Neural cell (in vitro differentiated cells): ENCODE results near the gene TRIM15. TPM values are rescaled to one million over a fixed set of nuclear protein-coding genes. Genes with fewer than 3 reads are reported as not detected.

Experiments
- H2AFZ ChIP-seq: fragments of 200-600, 300-800 bp; sonication (generic), shearing (Covaris generic); 2 replicates; pipeline ENCODE4 v1.6.0; 2014; ENCODE audit warnings: low read depth, mild to moderate bottlenecking, antibody characterized with exemption, low read length, moderate library complexity
- H3F3A ChIP-seq: fragments of 200-600 bp; shearing (Covaris generic); 2 replicates; pipeline ENCODE4 v1.6.1; 2016; ENCODE audit warnings: mild to moderate bottlenecking, moderate library complexity, mixed read lengths, antibody characterized with exemption, low read length; ENCODE audit not compliant: insufficient read depth, poor library complexity, severe bottlenecking
- H3K27ac ChIP-seq: fragments of 200-600, 300-800 bp; sonication (generic), shearing (Covaris generic); 2 replicates; pipeline ENCODE4 v1.5.1; 2014; ENCODE audit warnings: mild to moderate bottlenecking, low read length, moderate library complexity
- H3K27me3 ChIP-seq: fragments of 300-800, 200-600 bp; sonication (generic), shearing (Covaris generic); 2 replicates; pipeline ENCODE4 v1.6.0; 2014; ENCODE audit warnings: mild to moderate bottlenecking, low read depth, low read length, moderate library complexity; ENCODE audit not compliant: insufficient read depth
- H3K36me3 ChIP-seq: fragments of 300-800, 200-600 bp; sonication (generic), shearing (Covaris generic); 2 replicates; pipeline ENCODE4 v1.5.1; 2014; ENCODE audit warnings: mild to moderate bottlenecking, antibody characterized with exemption, low read length, moderate library complexity; ENCODE audit not compliant: insufficient read depth
- H3K4me2 ChIP-seq: fragments of 300-800, 200-600 bp; sonication (generic), shearing (Covaris generic); 2 replicates; pipeline ENCODE4 v1.6.0; 2014; ENCODE audit warnings: mild to moderate bottlenecking, low read length
- H3K4me3 ChIP-seq: fragments of 300-800, 200-600 bp; sonication (generic), shearing (Covaris generic); 2 replicates; pipeline ENCODE4 v1.5.1; 2014; ENCODE audit warnings: mild to moderate bottlenecking, low read length, moderate library complexity
- H3K79me2 ChIP-seq: fragments of 200-600 bp; shearing (Covaris generic); replicated peaks from 2 replicates; pipeline ENCODE4 v1.6.0; 2014; ENCODE audit warnings: mild to moderate bottlenecking, low read length, moderate library complexity; ENCODE audit not compliant: insufficient read depth
- H3K9ac ChIP-seq: fragments of 300-800, 200-600 bp; sonication (generic), shearing (Covaris generic); 2 replicates; pipeline ENCODE4 v1.6.1; 2016; ENCODE audit warnings: mild to moderate bottlenecking, low read length, mixed read lengths
- H3K9me2 ChIP-seq: fragments of 200-600 bp; shearing (Covaris generic); 2 replicates; pipeline ENCODE4 v1.6.1; 2016; ENCODE audit warnings: mild to moderate bottlenecking, low read length, mixed read lengths; ENCODE audit not compliant: insufficient read depth
- H3K9me3 ChIP-seq: fragments of 200-600, 300-800 bp; sonication (generic), shearing (Covaris generic); 2 replicates; pipeline ENCODE4 v1.6.1; 2016; ENCODE audit warnings: mild to moderate bottlenecking, mixed run types, low read length, moderate library complexity, mixed read lengths
- H4K20me1 ChIP-seq: fragments of 200-600 bp; shearing (Covaris generic); 2 replicates; pipeline ENCODE4 v1.6.1; 2016; ENCODE audit warnings: mild to moderate bottlenecking, mixed run types; ENCODE audit not compliant: insufficient read depth
- EP300 ChIP-seq: fragments of 450-650 bp; conservative IDR thresholded peaks from 2 replicates; pipeline ENCODE4 v1.6.1; 2014; ENCODE audit warnings: antibody characterized with exemption, mild to moderate bottlenecking, moderate library complexity; ENCODE audit not compliant: poor library complexity, severe bottlenecking
- EZH2 ChIP-seq: fragments of 200-600, 300-800 bp; shearing (Covaris generic), sonication (generic); IDR thresholded peaks from 2 replicates; pipeline ENCODE4 v1.6.1; 2014; ENCODE audit warnings: antibody characterized with exemption, low read length, borderline replicate concordance, mild to moderate bottlenecking; ENCODE audit not compliant: insufficient read depth, poor library complexity, severe bottlenecking
- MXI1 ChIP-seq: fragments of 450-650 bp; conservative IDR thresholded peaks from 2 replicates; pipeline ENCODE4 v1.6.1; 2014; ENCODE audit warnings: antibody characterized with exemption, mild to moderate bottlenecking; ENCODE audit not compliant: poor library complexity, severe bottlenecking
- POLR2AphosphoS5 ChIP-seq: IDR thresholded peaks from 2 replicates; pipeline ENCODE4 v1.6.1; 2012
- SMC3 ChIP-seq: fragments of 450-650 bp; conservative IDR thresholded peaks from 2 replicates; pipeline ENCODE4 v1.6.1; 2014; ENCODE audit warnings: antibody characterized with exemption, mild to moderate bottlenecking, moderate library complexity; ENCODE audit not compliant: poor library complexity
- TAF1 ChIP-seq: IDR thresholded peaks from 2 replicates; pipeline ENCODE4 v1.6.1; 2012; ENCODE audit warnings: low read depth
- polyA plus RNA-seq: library from polyadenylated mRNA; depleted of rRNA; stranded (reverse); fragments of >200 nt; gene quantifications from 2 replicates; pipeline ENCODE4 v1.2.3, GENCODE V29; 2014
- TF ChIP-seq, protein P1 (sequence below): IDR thresholded peaks from 2 replicates; pipeline ENCODE4 v1.6.1; 2012; ENCODE audit warnings: borderline replicate concordance
- TF ChIP-seq, protein P2 (sequence below): fragments of 450-650 bp; IDR thresholded peaks from 2 replicates; pipeline ENCODE4 v1.5.1; 2014; ENCODE audit warnings: antibody characterized with exemption, mild to moderate bottlenecking, moderate library complexity; ENCODE audit not compliant: poor library complexity, severe bottlenecking

Gene TRIM15
- polyA plus RNA-seq, 1 donor from 2014 or later = not detected

DNA sequence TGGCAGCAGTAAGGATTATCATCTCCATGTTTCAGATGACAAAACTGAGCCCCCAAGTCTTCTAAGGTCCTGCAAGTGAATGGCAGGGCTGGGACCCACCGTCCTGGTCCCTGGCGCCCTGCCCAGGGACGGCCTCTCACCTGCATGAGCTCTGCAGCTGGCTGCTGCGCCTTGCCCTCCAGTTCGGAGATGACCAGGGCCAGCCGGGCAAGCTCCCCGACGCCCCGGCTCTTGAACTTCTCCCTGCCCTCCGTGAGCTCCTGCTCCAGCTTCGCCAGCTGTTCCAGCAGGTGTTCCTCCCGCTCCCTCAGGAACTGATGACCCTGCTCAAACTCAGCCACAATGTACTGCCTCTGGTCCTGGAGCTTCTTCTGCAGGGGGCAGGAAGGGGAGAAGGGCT is 33.0 kb downstream of the TRIM15 start:
- H3K27ac ChIP-seq = no peak overlapping the region
- H3K9me3 ChIP-seq = no peaks in the 10 kb centered on the region
- H3K4me2 ChIP-seq = no peak overlapping the region
- H3K9ac ChIP-seq = no peak overlapping the region
- no peaks in the 10 kb centered on the region for H3K9me2 ChIP-seq
- no peaks in the 10 kb centered on the region for H3K79me2 ChIP-seq
- TF ChIP-seq POLR2AphosphoS5 = no peak
- H3K4me3 ChIP-seq = no peak overlapping the region
- H3F3A ChIP-seq = no peaks in the 10 kb centered on the region
- H3K27me3 ChIP-seq = no peaks in the 10 kb centered on the region
- no peaks in the 10 kb centered on the region for H4K20me1 ChIP-seq
- H3K36me3 ChIP-seq = peaks cover 13% of the 10 kb centered on the region
- H2AFZ ChIP-seq = no peak overlapping the region

DNA sequence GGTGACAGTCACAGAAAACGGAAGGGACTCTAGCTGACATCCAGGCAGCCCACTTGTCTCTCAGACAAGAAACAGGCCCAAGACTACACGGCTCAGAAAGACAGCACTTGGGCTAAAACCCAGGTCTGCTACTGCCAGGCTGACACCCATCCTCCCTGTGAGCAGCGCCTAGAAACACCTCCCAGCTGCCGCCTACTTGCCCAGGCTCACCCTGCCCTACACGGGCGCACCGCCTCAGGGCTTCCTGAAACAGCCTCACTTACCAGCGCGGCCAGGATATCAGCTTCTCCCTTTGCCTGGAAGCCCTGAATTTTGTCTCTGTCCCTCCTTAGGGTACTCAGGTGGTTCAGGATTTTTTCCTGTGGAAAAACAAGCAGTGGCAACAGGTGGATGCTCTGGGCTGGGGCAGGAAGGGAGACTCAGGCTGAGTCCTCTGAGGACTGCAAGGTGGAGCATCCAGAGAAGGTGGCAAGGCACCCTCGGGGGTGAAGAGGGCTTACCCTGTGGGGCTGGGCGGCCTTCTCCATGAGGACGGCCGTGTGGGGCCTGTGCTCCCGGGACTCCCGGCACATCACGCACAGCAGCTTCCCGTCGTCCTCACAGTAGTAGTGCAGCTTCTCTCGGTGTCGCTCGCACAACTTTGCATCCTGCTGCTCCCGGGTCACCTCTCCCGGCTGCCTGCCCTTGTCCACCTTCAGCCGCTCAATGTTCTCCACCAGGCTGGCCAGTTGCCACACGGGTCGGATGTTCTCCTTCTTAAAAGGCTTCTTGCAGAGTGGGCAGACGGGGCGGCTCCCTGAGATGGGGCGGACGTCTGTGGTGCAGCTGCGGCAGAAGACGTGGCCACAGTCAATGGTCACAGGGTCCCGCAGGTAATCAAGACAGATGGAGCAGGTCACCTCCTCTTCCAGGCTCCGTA is 35.1 kb downstream of the TRIM15 start:
- no peaks in the 10 kb centered on the region for H3K9me2 ChIP-seq
- H3K79me2 ChIP-seq = no peaks in the 10 kb centered on the region
- H3K36me3 ChIP-seq = peaks cover 13% of the 10 kb centered on the region
- H2AFZ ChIP-seq = no peak overlapping the region
- H3K4me2 ChIP-seq = no peak overlapping the region
- TF ChIP-seq POLR2AphosphoS5 (no peak), TAF1 (no peak), EZH2 (no peak), EP300 (no peak), MXI1 (no peak), SMC3 (no peak)
- TF ChIP-seq, protein P1, sequence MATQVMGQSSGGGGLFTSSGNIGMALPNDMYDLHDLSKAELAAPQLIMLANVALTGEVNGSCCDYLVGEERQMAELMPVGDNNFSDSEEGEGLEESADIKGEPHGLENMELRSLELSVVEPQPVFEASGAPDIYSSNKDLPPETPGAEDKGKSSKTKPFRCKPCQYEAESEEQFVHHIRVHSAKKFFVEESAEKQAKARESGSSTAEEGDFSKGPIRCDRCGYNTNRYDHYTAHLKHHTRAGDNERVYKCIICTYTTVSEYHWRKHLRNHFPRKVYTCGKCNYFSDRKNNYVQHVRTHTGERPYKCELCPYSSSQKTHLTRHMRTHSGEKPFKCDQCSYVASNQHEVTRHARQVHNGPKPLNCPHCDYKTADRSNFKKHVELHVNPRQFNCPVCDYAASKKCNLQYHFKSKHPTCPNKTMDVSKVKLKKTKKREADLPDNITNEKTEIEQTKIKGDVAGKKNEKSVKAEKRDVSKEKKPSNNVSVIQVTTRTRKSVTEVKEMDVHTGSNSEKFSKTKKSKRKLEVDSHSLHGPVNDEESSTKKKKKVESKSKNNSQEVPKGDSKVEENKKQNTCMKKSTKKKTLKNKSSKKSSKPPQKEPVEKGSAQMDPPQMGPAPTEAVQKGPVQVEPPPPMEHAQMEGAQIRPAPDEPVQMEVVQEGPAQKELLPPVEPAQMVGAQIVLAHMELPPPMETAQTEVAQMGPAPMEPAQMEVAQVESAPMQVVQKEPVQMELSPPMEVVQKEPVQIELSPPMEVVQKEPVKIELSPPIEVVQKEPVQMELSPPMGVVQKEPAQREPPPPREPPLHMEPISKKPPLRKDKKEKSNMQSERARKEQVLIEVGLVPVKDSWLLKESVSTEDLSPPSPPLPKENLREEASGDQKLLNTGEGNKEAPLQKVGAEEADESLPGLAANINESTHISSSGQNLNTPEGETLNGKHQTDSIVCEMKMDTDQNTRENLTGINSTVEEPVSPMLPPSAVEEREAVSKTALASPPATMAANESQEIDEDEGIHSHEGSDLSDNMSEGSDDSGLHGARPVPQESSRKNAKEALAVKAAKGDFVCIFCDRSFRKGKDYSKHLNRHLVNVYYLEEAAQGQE = no peak
- TF ChIP-seq, protein P2, sequence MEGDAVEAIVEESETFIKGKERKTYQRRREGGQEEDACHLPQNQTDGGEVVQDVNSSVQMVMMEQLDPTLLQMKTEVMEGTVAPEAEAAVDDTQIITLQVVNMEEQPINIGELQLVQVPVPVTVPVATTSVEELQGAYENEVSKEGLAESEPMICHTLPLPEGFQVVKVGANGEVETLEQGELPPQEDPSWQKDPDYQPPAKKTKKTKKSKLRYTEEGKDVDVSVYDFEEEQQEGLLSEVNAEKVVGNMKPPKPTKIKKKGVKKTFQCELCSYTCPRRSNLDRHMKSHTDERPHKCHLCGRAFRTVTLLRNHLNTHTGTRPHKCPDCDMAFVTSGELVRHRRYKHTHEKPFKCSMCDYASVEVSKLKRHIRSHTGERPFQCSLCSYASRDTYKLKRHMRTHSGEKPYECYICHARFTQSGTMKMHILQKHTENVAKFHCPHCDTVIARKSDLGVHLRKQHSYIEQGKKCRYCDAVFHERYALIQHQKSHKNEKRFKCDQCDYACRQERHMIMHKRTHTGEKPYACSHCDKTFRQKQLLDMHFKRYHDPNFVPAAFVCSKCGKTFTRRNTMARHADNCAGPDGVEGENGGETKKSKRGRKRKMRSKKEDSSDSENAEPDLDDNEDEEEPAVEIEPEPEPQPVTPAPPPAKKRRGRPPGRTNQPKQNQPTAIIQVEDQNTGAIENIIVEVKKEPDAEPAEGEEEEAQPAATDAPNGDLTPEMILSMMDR = no peak
- H4K20me1 ChIP-seq = no peaks in the 10 kb centered on the region
- no peak overlapping the region for H3K9ac ChIP-seq
- no peak overlapping the region for H3K27ac ChIP-seq
- H3F3A ChIP-seq = no peaks in the 10 kb centered on the region
- no peaks in the 10 kb centered on the region for H3K9me3 ChIP-seq
- no peak overlapping the region for H3K4me3 ChIP-seq
- no peaks in the 10 kb centered on the region for H3K27me3 ChIP-seq
